GM19043 (cell line): ENCODE measurements around the gene CYP3A5.

ENCODE experiments used
- ATAC-seq: cut with Tn5 transposase; IDR thresholded peaks from one replicate; pipeline ENCODE4 v1.9.1; 2021; ENCODE audit warnings: low read depth; ENCODE audit not compliant: unreplicated experiment

CYP3A5 gene

DNA sequence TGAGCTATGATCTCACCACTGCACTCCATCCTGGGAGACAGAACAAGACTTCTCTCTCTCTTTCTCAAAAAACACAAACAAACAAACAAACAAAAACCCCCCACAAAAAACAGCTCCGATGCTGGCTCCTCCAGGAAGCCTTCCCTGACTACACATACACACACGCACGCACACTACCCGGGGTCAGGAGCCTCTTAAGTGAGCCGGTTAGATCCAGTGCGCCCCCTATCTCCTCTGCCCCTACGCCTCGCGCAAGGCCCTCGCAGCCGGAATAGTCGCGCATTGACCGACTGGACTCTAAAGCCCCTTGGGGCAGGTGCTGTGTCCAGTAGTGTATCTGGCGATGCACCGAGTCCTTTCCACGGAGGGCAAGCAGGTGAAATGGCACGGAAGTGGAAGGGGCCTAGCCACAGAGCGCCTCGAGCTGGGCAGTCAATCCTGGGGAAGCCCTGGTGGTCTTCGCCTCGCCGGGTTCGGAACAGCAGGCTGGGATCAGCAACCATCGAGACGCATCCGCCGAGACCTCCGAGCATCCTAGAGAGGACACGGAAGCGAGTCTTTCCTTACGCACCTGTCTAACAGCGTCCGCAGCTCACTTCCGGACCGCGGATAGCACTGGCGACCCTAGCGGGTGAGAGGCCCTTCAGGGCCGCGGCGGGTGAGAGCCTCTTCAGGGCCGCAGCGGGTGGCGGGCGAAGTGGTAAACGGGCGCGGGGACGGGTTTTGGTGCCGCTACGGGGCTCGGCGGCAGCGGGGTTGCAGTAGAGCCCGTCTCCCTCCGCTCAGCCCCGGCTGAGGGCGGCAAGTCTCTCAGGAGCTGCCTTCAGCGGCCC lies 63.2 kb downstream of the CYP3A5 start, which contains the start of gene ZSCAN25:
Gene ZSCAN25, plus strand, starts transcription at position 588 of the 833 bp plus-strand sequence. CDS start 2,661 bp downstream, outside the sequence.
- ATAC-seq: peak; percentile 91

DNA sequence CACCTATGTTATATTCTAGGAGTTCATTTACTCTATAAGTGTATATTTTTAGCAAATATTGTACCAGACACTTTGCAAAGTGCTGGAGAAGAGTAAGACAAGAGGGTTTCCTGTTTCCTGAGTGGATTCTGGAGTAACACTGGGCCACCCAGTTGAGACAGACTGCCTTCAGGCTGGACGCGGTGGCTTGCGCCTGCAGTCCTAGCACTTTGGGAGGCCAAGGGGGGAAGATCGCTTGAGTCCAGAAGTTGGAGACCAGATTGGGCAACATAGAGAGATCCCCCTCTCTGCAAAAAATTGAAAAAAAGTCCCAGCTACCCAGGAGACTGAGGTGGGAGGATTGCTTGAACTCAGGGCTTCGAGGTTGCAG lies 63.8 kb downstream of the CYP3A5 start:
- ATAC-seq: no peak

DNA sequence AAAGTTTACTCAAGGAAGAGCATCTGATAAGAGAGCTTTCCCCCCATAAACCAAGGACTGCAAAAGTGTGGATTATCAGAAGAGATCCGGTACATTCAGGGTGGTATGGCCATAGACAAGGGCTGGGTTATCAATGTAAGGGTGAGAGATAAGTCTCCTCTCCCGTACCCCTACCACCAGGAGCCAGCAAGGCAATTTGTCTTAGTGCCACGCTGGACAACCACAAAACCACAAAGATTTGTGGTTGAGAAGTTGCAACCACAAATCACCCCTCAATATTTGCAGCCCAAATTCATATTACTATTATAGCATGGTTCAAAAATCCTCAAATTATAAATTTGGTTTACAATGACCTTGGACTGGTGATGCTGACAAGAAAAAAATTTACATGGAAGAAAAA lies 65.3 kb downstream of the CYP3A5 start:
- ATAC-seq: no peak

DNA sequence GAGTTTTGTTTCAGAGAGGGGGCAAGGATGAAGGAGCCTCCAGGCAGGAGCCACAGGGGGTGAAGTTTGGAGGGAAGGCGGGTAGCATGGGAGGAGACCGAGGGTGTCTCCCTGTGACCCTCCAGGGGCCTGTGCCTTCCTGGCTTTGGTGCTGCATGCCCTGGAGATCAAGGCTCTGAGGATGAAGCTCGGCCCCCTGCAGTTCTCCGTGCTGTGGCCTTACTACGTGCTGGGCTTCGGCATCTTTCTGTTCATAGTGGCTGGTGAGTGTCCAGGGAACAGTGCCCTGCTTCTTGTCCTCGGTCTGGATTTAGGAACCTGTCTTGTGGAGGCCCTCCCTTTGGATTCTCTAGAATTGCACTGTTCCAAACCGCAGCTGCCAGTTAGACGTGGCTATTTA lies 72.2 kb downstream of the CYP3A5 start:
- ATAC-seq: no peak

DNA sequence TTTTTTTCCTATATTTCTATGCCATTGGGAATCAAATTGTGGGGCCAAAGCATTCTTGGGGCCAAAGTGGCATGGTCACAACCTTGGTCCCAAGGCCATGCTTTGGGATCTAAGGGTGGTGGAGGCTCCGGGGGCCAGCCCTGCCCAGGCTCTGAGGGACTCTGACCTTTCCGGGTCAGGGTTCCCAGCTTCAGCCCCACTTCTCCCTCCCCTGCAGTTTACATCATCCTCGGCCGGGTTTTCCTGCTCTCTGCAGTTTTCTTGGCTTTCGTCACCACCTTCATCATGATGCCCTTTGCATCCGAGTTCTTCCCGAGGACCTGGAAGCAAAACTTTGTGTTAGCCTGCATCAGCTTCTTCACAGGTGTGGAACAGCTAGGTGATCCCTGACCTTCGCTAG lies 73.3 kb downstream of the CYP3A5 start:
- ATAC-seq: no peak

DNA sequence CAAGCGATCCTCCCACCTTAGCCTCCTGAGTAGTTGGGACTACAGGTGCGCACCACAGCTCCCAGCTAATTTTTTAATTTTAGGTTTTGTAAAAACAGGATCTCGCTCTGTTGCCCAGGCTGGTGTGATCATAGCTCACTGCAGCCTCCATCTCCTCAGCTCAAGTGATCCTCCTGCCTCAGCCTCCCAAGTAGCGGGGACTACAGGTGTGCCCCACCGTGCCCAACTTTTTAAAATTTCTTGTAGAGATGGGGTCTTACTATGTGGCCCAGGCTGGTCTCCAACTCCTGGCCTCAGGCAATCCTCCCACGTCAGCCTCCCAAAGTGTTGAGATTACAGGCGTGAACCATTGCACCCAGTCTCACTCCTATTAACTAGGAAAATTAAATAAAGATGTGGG lies 74.3 kb downstream of the CYP3A5 start:
- no peak for ATAC-seq

DNA sequence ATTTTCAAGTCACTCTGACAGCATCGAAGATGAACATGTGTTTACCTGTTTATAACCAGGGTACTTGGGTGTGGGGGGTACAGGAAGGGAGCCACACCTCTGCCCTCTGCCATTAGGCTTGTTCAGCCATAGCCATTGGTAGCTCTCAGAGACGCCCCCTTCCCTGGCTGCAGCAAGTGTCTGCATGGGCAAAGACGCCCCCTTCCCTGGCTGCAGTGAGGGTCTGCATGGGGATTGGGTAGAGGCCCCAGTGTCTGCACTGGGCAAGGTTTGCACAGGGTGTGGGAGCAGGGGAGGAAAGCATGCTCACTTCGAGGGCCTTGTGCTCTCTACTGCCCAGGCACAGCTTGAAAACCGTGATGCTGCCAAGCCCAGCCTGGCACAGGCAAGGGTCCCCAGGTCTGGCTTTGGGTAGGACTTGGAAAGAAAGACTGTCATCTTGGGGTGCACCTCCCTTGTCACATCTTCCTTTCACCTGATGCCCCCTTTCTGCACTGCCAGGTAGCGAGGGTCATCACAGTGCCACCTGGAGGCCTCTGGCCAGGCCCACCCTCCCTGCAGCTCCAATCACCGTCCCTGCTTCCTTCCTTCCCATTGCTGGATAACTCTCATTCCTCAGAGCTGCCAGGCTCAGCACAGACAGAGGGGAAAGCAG lies 78.0 kb downstream of the CYP3A5 start:
- no peak for ATAC-seq

DNA sequence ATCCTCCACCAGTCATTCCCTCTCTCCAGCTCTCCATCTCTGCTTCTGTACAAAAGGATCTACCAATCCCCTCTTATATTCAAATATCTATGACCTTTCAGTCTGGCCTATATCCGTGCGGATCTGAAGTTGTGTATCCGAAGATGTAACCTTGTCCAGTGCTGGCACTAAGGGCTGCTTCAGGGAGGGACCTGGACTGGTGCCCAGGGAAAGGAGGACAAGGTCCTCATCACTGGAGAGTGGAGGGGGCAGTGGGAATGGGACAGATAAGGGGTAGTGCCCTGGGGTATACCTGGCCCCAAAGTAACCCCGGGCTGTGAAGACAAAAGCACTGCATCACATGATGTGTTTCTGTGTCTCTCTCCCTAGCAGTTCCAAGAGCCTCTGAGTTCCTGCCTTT lies 80.0 kb downstream of the CYP3A5 start:
- no peak for ATAC-seq
